ENCODE results near the gene CD19. TPM values are rescaled to one million over a fixed set of nuclear protein-coding genes. Genes with fewer than 3 reads are reported as not detected.

CD19 gene
- total and polyA plus RNA-seq, 11 donors: 0.10 to 0.44 (median 0.22) TPM; not detected in 7

GRCh38 chr16:28930203-28930602 lies 1.6 kb upstream of the CD19 start:
- Histone ChIP-seq H3K4me1 (peaks cover 0 to 7% (median 0%) of the 10 kb centered on the region in 12 donors), H3K9me3 (no peaks in the 10 kb centered on the region), H3K36me3 (no peaks in the 10 kb centered on the region), H3K4me3 (no peak overlapping the region), H3K27me3 (no peaks in the 10 kb centered on the region), H3K27ac (no peak overlapping the region)
- no peak for DNase-seq
- TF ChIP-seq POLR2A (IDR thresholded peaks at IDR 0.05) (no peak), CTCF (IDR thresholded peaks at IDR 0.05) (no peak)
- WGBS, 4 donors: 86 to 95% (median 87%) methylated on average over 3 of the region's 3 CpGs
- no peak for ATAC-seq
- intact Hi-C loops (cut with DNase I): no loop called here

GRCh38 chr16:28930652-28931051 lies 1.1 kb upstream of the CD19 start:
- no peaks in the 10 kb centered on the region for H3K36me3 ChIP-seq
- WGBS, 4 donors: 67 to 88% (median 79%) methylated on average over 3 of the region's 3 CpGs
- H3K9me3 ChIP-seq: no peaks in the 10 kb centered on the region
- ATAC-seq: no peak
- intact Hi-C loops (cut with DNase I): no loop called here
- H3K27ac ChIP-seq: no peak overlapping the region
- no peak for DNase-seq
- H3K4me1 ChIP-seq: peaks cover 0 to 7% (median 0%) of the 10 kb centered on the region in 12 donors
- no peak overlapping the region for H3K4me3 ChIP-seq
- TF ChIP-seq POLR2A (IDR thresholded peaks at IDR 0.05): no peak
- no peak for TF ChIP-seq CTCF (IDR thresholded peaks at IDR 0.05)
- no peaks in the 10 kb centered on the region for H3K27me3 ChIP-seq

GRCh38 chr16:28932339-28933141 lies 769 bp downstream of the CD19 start:
- 83 to 88% (median 84%) methylated on average over 19 to 20 of the region's 20 CpGs for WGBS, 4 donors
- DNase-seq (no peak), ATAC-seq (no peak)
- Histone ChIP-seq H3K4me1 (peaks cover 0 to 19% (median 0%) of the 10 kb centered on the region in 12 donors), H3K36me3 (no peaks in the 10 kb centered on the region), H3K27ac (no peak overlapping the region), H3K27me3 (no peaks in the 10 kb centered on the region), H3K9me3 (no peaks in the 10 kb centered on the region), H3K4me3 (no peak overlapping the region)
- intact Hi-C loops (cut with DNase I): no loop called here
- no peak for TF ChIP-seq POLR2A (IDR thresholded peaks at IDR 0.05)
- no peak for TF ChIP-seq CTCF (IDR thresholded peaks at IDR 0.05)

- Histone ChIP-seq H3K4me1 (peaks cover 0 to 19% (median 0%) of the 10 kb centered on the region in 12 donors), H3K9me3 (no peaks in the 10 kb centered on the region), H3K36me3 (no peaks in the 10 kb centered on the region), H3K27ac (no peak overlapping the region), H3K27me3 (no peaks in the 10 kb centered on the region), H3K4me3 (no peak overlapping the region)
- DNase-seq (no peak), ATAC-seq (no peak)
- intact Hi-C loops (cut with DNase I): no loop called here
- no peak for TF ChIP-seq POLR2A (IDR thresholded peaks at IDR 0.05)
- TF ChIP-seq CTCF (IDR thresholded peaks at IDR 0.05): no peak
- WGBS, 4 donors: 78 to 84% (median 83%) methylated on average over 8 of the region's 8 CpGs
Observed at GRCh38 chr16:28933171-28933570, 1.4 kb downstream of the CD19 start.
